Astrocyte (in vitro differentiated cells and primary cell): ENCODE measurements around the gene GAR1. TPM values are rescaled to one million over a fixed set of nuclear protein-coding genes. Genes with fewer than 3 reads are reported as not detected.

Source experiments
- total RNA-seq: library from RNA; stranded (reverse); gene quantifications from 2 replicates; pipeline ENCODE4 v1.2.1, GENCODE V29; 2021

Gene GAR1
- total RNA-seq, 1 donor from 2014 or later = 26.5 TPM

Other genes starting within 250 kb of the GAR1 start
- gene CASP6, start 112.3 kb upstream of the GAR1 start, total RNA-seq = 20.6 and 25.2 TPM in 2 replicates
- gene PLA2G12A, start 85.7 kb upstream of the GAR1 start, total RNA-seq = 17.8 and 22.5 TPM in 2 replicates
- not detected in 2 replicates for gene CFI, start 13.8 kb upstream of the GAR1 start, total RNA-seq
- gene RRH, start 12.2 kb downstream of the GAR1 start, total RNA-seq = 0.25 TPM in 1 of 2 replicates, not detected in the other
- gene LRIT3, start 32.3 kb downstream of the GAR1 start, total RNA-seq = 0.11 TPM in 1 of 2 replicates, not detected in the other
- 22.9 and 25.1 TPM in 2 replicates for gene EGF, start 97.1 kb downstream of the GAR1 start, total RNA-seq